Mesothelial cell of epicardium (in vitro differentiated cells): Measurements from ENCODE around the gene COMMD2. TPM values are rescaled to one million over a fixed set of nuclear protein-coding genes. Genes with fewer than 3 reads are reported as not detected.

Source experiments
- DNase-seq, 2 experiments: peaks; one replicate each; pipeline ENCODE4 v3.0.0; 2021; ENCODE audit warnings: low spot score in 2 of 2; ENCODE audit not compliant: unreplicated experiment in 2 of 2
- H3K27ac Mint-ChIP-seq: 2 replicates; pipeline ENCODE4 v1.8.0; 2021; ENCODE audit warnings: mixed read lengths
- H3K27me3 Mint-ChIP-seq: 2 replicates; pipeline ENCODE4 v1.8.0; 2021; ENCODE audit warnings: low read depth, mixed read lengths
- H3K36me3 Mint-ChIP-seq: 2 replicates; pipeline ENCODE4 v1.8.0; 2021; ENCODE audit warnings: mixed read lengths
- H3K4me1 Mint-ChIP-seq: 2 replicates; pipeline ENCODE4 v1.8.0; 2021; ENCODE audit warnings: mixed read lengths
- H3K4me3 Mint-ChIP-seq: 2 replicates; pipeline ENCODE4 v1.8.0; 2021; ENCODE audit warnings: mild to moderate bottlenecking, moderate library complexity, mixed read lengths
- H3K9me3 Mint-ChIP-seq: 2 replicates; pipeline ENCODE4 v1.8.0; 2021; ENCODE audit warnings: mixed read lengths
- CTCF ChIP-seq: fragments of 200-600 bp; sonication (generic); IDR thresholded peaks from one replicate; pipeline ENCODE4 v1.5.0; 2021; ENCODE audit warnings: antibody characterized with exemption; ENCODE audit not compliant: unreplicated experiment
- total RNA-seq: library from RNA; stranded (reverse); gene quantifications from 3 replicates; pipeline ENCODE4 v1.2.1, GENCODE V29; 2021

COMMD2 gene
- total RNA-seq, 1 donor from 2014 or later: 55.7 TPM

GRCh38 chr3:149744606-149745005 lies 7.7 kb downstream of the COMMD2 start:
- no peaks in the 10 kb centered on the region for H3K27me3 Mint-ChIP-seq
- peaks cover 31% of the 10 kb centered on the region for H3K36me3 Mint-ChIP-seq
- H3K4me1 Mint-ChIP-seq: no peaks in the 10 kb centered on the region
- no peaks in the 10 kb centered on the region for H3K9me3 Mint-ChIP-seq
- no peak overlapping the region for H3K27ac Mint-ChIP-seq
- no peak for TF ChIP-seq CTCF
- H3K4me3 Mint-ChIP-seq: no peak overlapping the region
- no peak for DNase-seq

GRCh38 chr3:149744151-149744550 lies 8.1 kb downstream of the COMMD2 start:
- Mint-ChIP-seq H3K4me1 (no peaks in the 10 kb centered on the region), H3K27ac (no peak overlapping the region), H3K36me3 (peaks cover 30% of the 10 kb centered on the region), H3K4me3 (no peak overlapping the region), H3K27me3 (no peaks in the 10 kb centered on the region), H3K9me3 (no peaks in the 10 kb centered on the region)
- no peak for TF ChIP-seq CTCF
- DNase-seq: no peak

- Mint-ChIP-seq H3K27ac (no peak overlapping the region), H3K4me3 (no peak overlapping the region), H3K27me3 (no peaks in the 10 kb centered on the region), H3K9me3 (no peaks in the 10 kb centered on the region), H3K4me1 (peaks cover 12% of the 10 kb centered on the region), H3K36me3 (peaks cover 6% of the 10 kb centered on the region)
- no peak for TF ChIP-seq CTCF
- no peak for DNase-seq
These were observed 12.9 kb downstream of the COMMD2 start for GRCh38 chr3:149739396-149739795.

GRCh38 chr3:149738876-149739275 lies 13.4 kb downstream of the COMMD2 start:
- Mint-ChIP-seq H3K4me3 (no peak overlapping the region), H3K36me3 (peaks cover 6% of the 10 kb centered on the region), H3K27me3 (no peaks in the 10 kb centered on the region), H3K4me1 (peaks cover 12% of the 10 kb centered on the region), H3K9me3 (no peaks in the 10 kb centered on the region), H3K27ac (no peak overlapping the region)
- DNase-seq: no peak
- TF ChIP-seq CTCF: no peak

- Mint-ChIP-seq H3K27me3 (no peaks in the 10 kb centered on the region), H3K9me3 (no peaks in the 10 kb centered on the region), H3K4me3 (no peak overlapping the region), H3K4me1 (peaks cover 12% of the 10 kb centered on the region), H3K27ac (peak overlapping the region; percentile 74), H3K36me3 (peaks cover 6% of the 10 kb centered on the region)
- DNase-seq: no peak
- TF ChIP-seq CTCF: no peak
These were observed 15.4 kb downstream of the COMMD2 start for GRCh38 chr3:149736953-149737205.
